Ovary (tissue), 3 donors: ENCODE measurements around the gene HIP1.

ENCODE experiments used
- CTCF ChIP-seq, 3 donors: fragments of 450-650 bp in 2 of 3; fragments of 200-600 bp in 1 of 3; IDR thresholded peaks; one replicate each; pipeline versions ENCODE4 v1.5.1 to v1.8.0; 2016 to 2022; ENCODE audit warnings: antibody characterized with exemption in 3 of 3, mild to moderate bottlenecking in 1 of 3
- EP300 ChIP-seq: sonication (generic); formaldehyde crosslinking; IDR thresholded peaks from one replicate; pipeline ENCODE4 v1.6.1; 2017; ENCODE audit warnings: antibody characterized with exemption
- POLR2A ChIP-seq: fragments of 450-650 bp; IDR thresholded peaks from one replicate; pipeline ENCODE4 v1.6.1; 2017; ENCODE audit warnings: antibody characterized with exemption, mild to moderate bottlenecking, moderate library complexity
- donor health status: DM: no; HTN: no; CAD: no.

- TF ChIP-seq POLR2A (no peak), CTCF (IDR thresholded peaks at IDR 0.05) (no peak), EP300 (no peak)
Observed at GRCh38 chr7:75537731-75538130, 201.0 kb downstream of the HIP1 start.
